ENCODE data around the gene CAPZA1. TPM values are rescaled to one million over a fixed set of nuclear protein-coding genes. Genes with fewer than 3 reads are reported as not detected.

CAPZA1 gene
- total RNA-seq, 2 experiments from 2014 or later, result 231 to 242 TPM

GRCh38 chr1:112672009-112672408 lies 52.4 kb downstream of the CAPZA1 start:
- no peak for DNase-seq
- intact Hi-C loops (cut with micrococcal nuclease), result loop anchor here (10.0 kb wide), 1 partner anchor 167 kb away; the partner anchor contains the start of gene WNT2B
- no peaks in the 10 kb centered on the region for H3K9me3 Mint-ChIP-seq
- no peak overlapping the region for H3K4me3 Mint-ChIP-seq
- no peak overlapping the region for H3K27ac Mint-ChIP-seq
- CTCF ChIA-PET, result interaction anchor here (0.5 to 1.3 kb wide), 2 partner anchors 10 to 590 kb away, joined by 3 to 5 read pairs; no protein-coding TSS in a partner anchor
- H3K36me3 Mint-ChIP-seq (ENCODE audit: low read depth), result peaks cover 39% of the 10 kb centered on the region
- H3K27me3 Mint-ChIP-seq (ENCODE audit: low read depth), result no peaks in the 10 kb centered on the region
- peaks cover 48% of the 10 kb centered on the region for H3K4me1 Mint-ChIP-seq (ENCODE audit: low read depth)

- DNase-seq, result no peak
- H3K27me3 Mint-ChIP-seq (ENCODE audit: low read depth), result no peaks in the 10 kb centered on the region
- CTCF ChIA-PET, result interaction anchor here (1.1 to 2.2 kb wide), 5 partner anchors 9 to 207 kb away, joined by 3 to 11 read pairs (median 5); no protein-coding TSS in a partner anchor
- H3K9me3 Mint-ChIP-seq, result no peaks in the 10 kb centered on the region
- H3K36me3 Mint-ChIP-seq (ENCODE audit: low read depth), result peaks cover 33% of the 10 kb centered on the region
- peaks cover 47% of the 10 kb centered on the region for H3K4me1 Mint-ChIP-seq (ENCODE audit: low read depth)
- no peak overlapping the region for H3K4me3 Mint-ChIP-seq
- no peak overlapping the region for H3K27ac Mint-ChIP-seq
- intact Hi-C loops (cut with micrococcal nuclease), result loop anchor here (10.0 kb wide), 1 partner anchor 168 kb away; the partner anchor contains the start of gene WNT2B
These were observed 53.2 kb downstream of the CAPZA1 start for GRCh38 chr1:112672842-112673241.

- peak; percentile 24 for DNase-seq
These were observed 54.2 kb downstream of the CAPZA1 start for GRCh38 chr1:112673592-112674439.

GRCh38 chr1:112674440-112674985 lies 54.9 kb downstream of the CAPZA1 start, which contains the start of gene MOV10:
Gene MOV10 (plus strand): TSS chr1:112674659. CDS start chr1:112674913, 254 bp downstream.
- Mint-ChIP-seq H3K36me3 (ENCODE audit: low read depth) (peaks cover 19% of the 10 kb centered on the region), H3K27me3 (ENCODE audit: low read depth) (no peaks in the 10 kb centered on the region), H3K9me3 (no peaks in the 10 kb centered on the region), H3K4me1 (ENCODE audit: low read depth) (peaks cover 38% of the 10 kb centered on the region), H3K27ac (peak within 1 kb of the TSS; percentile 84), H3K4me3 (peak within 1 kb of the TSS; percentile 92)
- peak; percentile 60 for DNase-seq
- intact Hi-C loops (cut with micrococcal nuclease), result loop anchor here (1.0 to 10.0 kb wide), 4 partner anchors 26 to 170 kb away; partner anchors contain the start of gene WNT2B
- CTCF ChIA-PET, result interaction anchor here (0.5 to 2.9 kb wide), 6 partner anchors 34 to 208 kb away, joined by 3 to 11 read pairs (median 6); partner anchors contain the start of gene ST7L

More at GRCh38 chr1:112673592-112674439, 54.2 kb downstream of the CAPZA1 start:
- CTCF ChIA-PET, result interaction anchor here (0.5 to 2.9 kb wide), 6 partner anchors 10 to 208 kb away, joined by 3 to 11 read pairs (median 7); no protein-coding TSS in a partner anchor
- H3K36me3 Mint-ChIP-seq (ENCODE audit: low read depth), result peaks cover 26% of the 10 kb centered on the region
- peak overlapping the region; percentile 92 for H3K4me3 Mint-ChIP-seq
- H3K27ac Mint-ChIP-seq, result peak overlapping the region; percentile 84
- peaks cover 45% of the 10 kb centered on the region for H3K4me1 Mint-ChIP-seq (ENCODE audit: low read depth)
- H3K27me3 Mint-ChIP-seq (ENCODE audit: low read depth), result no peaks in the 10 kb centered on the region
- no peaks in the 10 kb centered on the region for H3K9me3 Mint-ChIP-seq
- intact Hi-C loops (cut with micrococcal nuclease), result loop anchor here (1.0 to 10.0 kb wide), 4 partner anchors 26 to 169 kb away; partner anchors contain the start of gene WNT2B

GRCh38 chr1:112674986-112675727 lies 55.5 kb downstream of the CAPZA1 start:
- Mint-ChIP-seq H3K27me3 (ENCODE audit: low read depth) (no peaks in the 10 kb centered on the region), H3K9me3 (no peaks in the 10 kb centered on the region), H3K36me3 (ENCODE audit: low read depth) (peaks cover 12% of the 10 kb centered on the region), H3K4me1 (ENCODE audit: low read depth) (peaks cover 37% of the 10 kb centered on the region), H3K27ac (peak overlapping the region; percentile 84), H3K4me3 (peak overlapping the region; percentile 92)
- peak; percentile 46 for DNase-seq
- CTCF ChIA-PET, result interaction anchor here (0.9 to 2.9 kb wide), 5 partner anchors 33 to 209 kb away, joined by 3 to 11 read pairs (median 8); partner anchors contain the start of gene ST7L
- intact Hi-C loops (cut with micrococcal nuclease), result loop anchor here (1.0 to 10.0 kb wide), 4 partner anchors 25 to 170 kb away; partner anchors contain the start of gene WNT2B

GRCh38 chr1:112675728-112676381 lies 56.2 kb downstream of the CAPZA1 start:
- no peak overlapping the region for H3K27ac Mint-ChIP-seq
- intact Hi-C loops (cut with micrococcal nuclease), result loop anchor here (10.0 kb wide), 1 partner anchor 171 kb away; the partner anchor contains the start of gene WNT2B
- H3K9me3 Mint-ChIP-seq, result no peaks in the 10 kb centered on the region
- no peaks in the 10 kb centered on the region for H3K27me3 Mint-ChIP-seq (ENCODE audit: low read depth)
- peaks cover 37% of the 10 kb centered on the region for H3K4me1 Mint-ChIP-seq (ENCODE audit: low read depth)
- CTCF ChIA-PET, result interaction anchor here (1.2 to 2.9 kb wide), 2 partner anchors 32 to 133 kb away, joined by 3 to 9 read pairs; no protein-coding TSS in a partner anchor
- H3K36me3 Mint-ChIP-seq (ENCODE audit: low read depth), result peaks cover 8% of the 10 kb centered on the region
- DNase-seq, result no peak
- H3K4me3 Mint-ChIP-seq, result peak overlapping the region; percentile 73

- CTCF ChIA-PET, result interaction anchor here (2.9 kb wide), 1 partner anchor 32 kb away, joined by 9 read pairs; no protein-coding TSS in a partner anchor
- intact Hi-C loops (cut with micrococcal nuclease), result loop anchor here (10.0 kb wide), 1 partner anchor 172 kb away; the partner anchor contains the start of gene WNT2B
- peaks cover 37% of the 10 kb centered on the region for H3K4me1 Mint-ChIP-seq (ENCODE audit: low read depth)
- no peak for DNase-seq
- H3K9me3 Mint-ChIP-seq, result no peaks in the 10 kb centered on the region
- no peak overlapping the region for H3K4me3 Mint-ChIP-seq
- no peak overlapping the region for H3K27ac Mint-ChIP-seq
- H3K27me3 Mint-ChIP-seq (ENCODE audit: low read depth), result no peaks in the 10 kb centered on the region
- peaks cover 5% of the 10 kb centered on the region for H3K36me3 Mint-ChIP-seq (ENCODE audit: low read depth)
These were observed 56.9 kb downstream of the CAPZA1 start for GRCh38 chr1:112676543-112676942.

- DNase-seq, result no peak
- Mint-ChIP-seq H3K4me1 (ENCODE audit: low read depth) (peaks cover 38% of the 10 kb centered on the region), H3K9me3 (no peaks in the 10 kb centered on the region), H3K27ac (no peak overlapping the region), H3K36me3 (ENCODE audit: low read depth) (peaks cover 6% of the 10 kb centered on the region), H3K27me3 (ENCODE audit: low read depth) (no peaks in the 10 kb centered on the region), H3K4me3 (no peak overlapping the region)
- CTCF ChIA-PET, result no interaction called here
- intact Hi-C loops (cut with micrococcal nuclease), result loop anchor here (10.0 kb wide), 1 partner anchor 173 kb away; the partner anchor contains the start of gene WNT2B
These were observed 57.9 kb downstream of the CAPZA1 start for GRCh38 chr1:112677501-112677900.

- H3K27ac Mint-ChIP-seq, result no peak overlapping the region
- H3K36me3 Mint-ChIP-seq (ENCODE audit: low read depth), result peaks cover 7% of the 10 kb centered on the region
- CTCF ChIA-PET, result interaction anchor here (1.5 kb wide), 1 partner anchor 29 kb away, joined by 3 read pairs; no protein-coding TSS in a partner anchor
- no peak overlapping the region for H3K4me3 Mint-ChIP-seq
- H3K9me3 Mint-ChIP-seq, result no peaks in the 10 kb centered on the region
- intact Hi-C loops (cut with micrococcal nuclease), result loop anchor here (10.0 kb wide), 1 partner anchor 174 kb away; the partner anchor contains the start of gene WNT2B
- no peak for DNase-seq
- peaks cover 37% of the 10 kb centered on the region for H3K4me1 Mint-ChIP-seq (ENCODE audit: low read depth)
- H3K27me3 Mint-ChIP-seq (ENCODE audit: low read depth), result no peaks in the 10 kb centered on the region
These were observed 59.0 kb downstream of the CAPZA1 start for GRCh38 chr1:112678605-112679004.

- Mint-ChIP-seq H3K27ac (no peak overlapping the region), H3K4me3 (no peak overlapping the region), H3K27me3 (ENCODE audit: low read depth) (no peaks in the 10 kb centered on the region), H3K9me3 (no peaks in the 10 kb centered on the region), H3K36me3 (ENCODE audit: low read depth) (peaks cover 7% of the 10 kb centered on the region), H3K4me1 (ENCODE audit: low read depth) (peaks cover 4% of the 10 kb centered on the region)
- intact Hi-C loops (cut with micrococcal nuclease), result no loop called here
- no peak for DNase-seq
- CTCF ChIA-PET, result no interaction called here
These were observed 66.3 kb downstream of the CAPZA1 start for GRCh38 chr1:112685913-112686312.

GRCh38 chr1:112686417-112686816 lies 66.8 kb downstream of the CAPZA1 start:
- CTCF ChIA-PET, result no interaction called here
- H3K9me3 Mint-ChIP-seq, result no peaks in the 10 kb centered on the region

More at GRCh38 chr1:112686417-112686816, 66.8 kb downstream of the CAPZA1 start:
- H3K27ac Mint-ChIP-seq, result no peak overlapping the region
- peaks cover 4% of the 10 kb centered on the region for H3K4me1 Mint-ChIP-seq (ENCODE audit: low read depth)
- H3K4me3 Mint-ChIP-seq, result no peak overlapping the region
- intact Hi-C loops (cut with micrococcal nuclease), result no loop called here
- no peak for DNase-seq
- peaks cover 7% of the 10 kb centered on the region for H3K36me3 Mint-ChIP-seq (ENCODE audit: low read depth)
- no peaks in the 10 kb centered on the region for H3K27me3 Mint-ChIP-seq (ENCODE audit: low read depth)

Measured in activated naive CD4-positive, alpha-beta T cell treated with anti-CD3 and anti-CD28 coated beads for 36 hours (primary cell).